PC-3 (cell line): ENCODE results near the gene PTPMT1.
"Not testable (repeated sequence)": the region's sequence is repeated elsewhere in the genome, so short reads cannot be mapped to it uniquely, and the experiment has no call there.

Experiments
- CTCF ChIP-seq: fragments of 300-600 bp; sonication (generic); conservative IDR thresholded peaks from 2 replicates; pipeline ENCODE4 v1.5.1; 2017; ENCODE audit warnings: antibody characterized with exemption, low read depth, mild to moderate bottlenecking, low read length
- EZH2 ChIP-seq: fragments of 300-600 bp; sonication (generic); IDR thresholded peaks from one replicate; pipeline ENCODE4 v1.6.1; 2017; ENCODE audit warnings: antibody characterized with exemption, mild to moderate bottlenecking, low read length; ENCODE audit not compliant: unreplicated experiment
- EZH2phosphoT487 ChIP-seq: fragments of 300-600 bp; sonication (generic); IDR thresholded peaks from 2 replicates; pipeline ENCODE4 v1.6.1; 2018; ENCODE audit warnings: mild to moderate bottlenecking, antibody characterized with exemption, low read length, borderline replicate concordance

GRCh38 chr11:47526032-47526431 is 39.4 kb upstream of the PTPMT1 start:
- TF ChIP-seq CTCF, EZH2, EZH2phosphoT487: not testable (repeated sequence)
